ENCODE measurements around the gene SLX4.

DNA sequence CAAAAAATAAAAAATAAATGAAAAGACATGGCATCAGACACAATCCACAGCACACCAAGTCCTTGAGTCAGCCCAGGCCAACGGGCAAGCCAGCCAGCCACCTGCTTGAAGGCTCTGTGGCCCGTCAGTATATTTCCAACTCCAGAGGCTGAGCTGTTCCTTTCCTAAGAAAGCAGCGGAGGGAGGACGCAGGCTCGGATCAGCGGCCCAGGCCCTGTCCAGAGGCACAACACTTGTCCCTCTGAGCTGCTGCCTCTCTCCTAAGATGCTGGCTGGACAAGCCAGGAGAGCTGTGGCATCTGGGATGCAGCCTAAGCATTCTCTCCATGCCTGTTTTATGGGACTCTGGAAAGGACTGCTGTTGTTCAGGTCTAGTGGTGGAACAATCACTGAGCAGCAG is 19.4 kb downstream of the SLX4 start:
- no peak for TF ChIP-seq POLR2A (IDR thresholded peaks at IDR 0.05)
- TF ChIP-seq, protein P1, sequence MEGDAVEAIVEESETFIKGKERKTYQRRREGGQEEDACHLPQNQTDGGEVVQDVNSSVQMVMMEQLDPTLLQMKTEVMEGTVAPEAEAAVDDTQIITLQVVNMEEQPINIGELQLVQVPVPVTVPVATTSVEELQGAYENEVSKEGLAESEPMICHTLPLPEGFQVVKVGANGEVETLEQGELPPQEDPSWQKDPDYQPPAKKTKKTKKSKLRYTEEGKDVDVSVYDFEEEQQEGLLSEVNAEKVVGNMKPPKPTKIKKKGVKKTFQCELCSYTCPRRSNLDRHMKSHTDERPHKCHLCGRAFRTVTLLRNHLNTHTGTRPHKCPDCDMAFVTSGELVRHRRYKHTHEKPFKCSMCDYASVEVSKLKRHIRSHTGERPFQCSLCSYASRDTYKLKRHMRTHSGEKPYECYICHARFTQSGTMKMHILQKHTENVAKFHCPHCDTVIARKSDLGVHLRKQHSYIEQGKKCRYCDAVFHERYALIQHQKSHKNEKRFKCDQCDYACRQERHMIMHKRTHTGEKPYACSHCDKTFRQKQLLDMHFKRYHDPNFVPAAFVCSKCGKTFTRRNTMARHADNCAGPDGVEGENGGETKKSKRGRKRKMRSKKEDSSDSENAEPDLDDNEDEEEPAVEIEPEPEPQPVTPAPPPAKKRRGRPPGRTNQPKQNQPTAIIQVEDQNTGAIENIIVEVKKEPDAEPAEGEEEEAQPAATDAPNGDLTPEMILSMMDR (IDR thresholded peaks at IDR 0.05) = no peak

Data from lower leg skin (tissue), 3 donors.